GM20000 (cell line): ENCODE results near the gene MEIOSIN.
"Not testable (repeated sequence)": the region's sequence is repeated elsewhere in the genome, so short reads cannot be mapped to it uniquely, and the experiment has no call there.

Experiments used
- DNase-seq: peaks from one replicate; pipeline ENCODE4 v3.0.0; 2012; ENCODE audit warnings: low spot score
- TF ChIP-seq, protein P1 (sequence below): IDR thresholded peaks from 2 replicates; pipeline ENCODE4 v1.5.1; 2012; ENCODE audit warnings: mild to moderate bottlenecking, control low read depth; ENCODE audit errors: extremely low read depth, missing control alignments

The MEIOSIN gene

GRCh38 chr19:45792470-45793177 lies 59.4 kb downstream of the MEIOSIN start, which contains the start of gene DMWD:
Gene DMWD (minus strand): TSS chr19:45792845. CDS start chr19:45792756, 89 bp downstream.
- TF ChIP-seq, protein P1, sequence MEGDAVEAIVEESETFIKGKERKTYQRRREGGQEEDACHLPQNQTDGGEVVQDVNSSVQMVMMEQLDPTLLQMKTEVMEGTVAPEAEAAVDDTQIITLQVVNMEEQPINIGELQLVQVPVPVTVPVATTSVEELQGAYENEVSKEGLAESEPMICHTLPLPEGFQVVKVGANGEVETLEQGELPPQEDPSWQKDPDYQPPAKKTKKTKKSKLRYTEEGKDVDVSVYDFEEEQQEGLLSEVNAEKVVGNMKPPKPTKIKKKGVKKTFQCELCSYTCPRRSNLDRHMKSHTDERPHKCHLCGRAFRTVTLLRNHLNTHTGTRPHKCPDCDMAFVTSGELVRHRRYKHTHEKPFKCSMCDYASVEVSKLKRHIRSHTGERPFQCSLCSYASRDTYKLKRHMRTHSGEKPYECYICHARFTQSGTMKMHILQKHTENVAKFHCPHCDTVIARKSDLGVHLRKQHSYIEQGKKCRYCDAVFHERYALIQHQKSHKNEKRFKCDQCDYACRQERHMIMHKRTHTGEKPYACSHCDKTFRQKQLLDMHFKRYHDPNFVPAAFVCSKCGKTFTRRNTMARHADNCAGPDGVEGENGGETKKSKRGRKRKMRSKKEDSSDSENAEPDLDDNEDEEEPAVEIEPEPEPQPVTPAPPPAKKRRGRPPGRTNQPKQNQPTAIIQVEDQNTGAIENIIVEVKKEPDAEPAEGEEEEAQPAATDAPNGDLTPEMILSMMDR: no peak
- DNase-seq: peak; percentile 99

GRCh38 chr19:45793178-45793564 lies 59.9 kb downstream of the MEIOSIN start:
- TF ChIP-seq, protein P1: no peak
- DNase-seq: no peak

DNA sequence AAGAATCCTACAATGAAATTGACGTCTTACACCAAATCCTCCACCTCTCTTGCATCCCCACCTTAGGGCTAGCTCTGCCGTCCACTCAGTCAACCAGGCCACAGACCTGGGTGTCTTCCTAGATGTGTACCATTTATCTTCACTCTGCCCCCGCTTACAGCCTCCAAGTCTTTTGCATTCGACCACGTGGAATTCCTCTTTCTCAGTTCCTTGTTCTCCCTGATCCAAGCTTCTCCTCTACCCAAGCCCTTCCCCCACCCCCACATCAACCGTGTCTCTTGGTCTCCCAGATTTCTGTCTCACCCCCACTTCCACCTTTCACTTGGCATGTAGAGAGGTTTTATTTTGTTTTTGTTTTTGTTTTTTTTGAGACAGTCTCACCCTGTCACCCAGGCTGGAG lies 60.6 kb downstream of the MEIOSIN start:
- TF ChIP-seq, protein P1: no peak
- DNase-seq: no peak

DNA sequence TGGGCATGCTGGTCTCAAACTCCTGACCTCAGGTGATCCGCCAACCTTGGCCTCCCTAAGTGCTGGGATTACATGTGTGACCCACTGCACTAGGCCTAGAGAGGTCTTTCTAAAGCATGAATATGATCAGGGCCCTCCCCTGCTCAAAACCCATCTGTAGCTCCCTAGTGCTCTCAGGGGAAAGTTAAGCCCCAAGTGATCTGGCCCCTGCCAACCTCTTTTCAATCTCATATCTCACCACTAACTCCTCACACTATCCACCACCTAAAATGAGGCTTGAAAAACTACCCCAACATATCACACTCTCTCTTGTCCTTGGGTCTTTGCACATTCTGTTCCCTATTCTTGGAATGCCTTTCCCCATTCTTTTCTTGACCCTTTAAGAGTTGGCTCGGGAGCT lies 61.4 kb downstream of the MEIOSIN start:
- DNase-seq: no peak
- TF ChIP-seq, protein P1: no peak

DNA sequence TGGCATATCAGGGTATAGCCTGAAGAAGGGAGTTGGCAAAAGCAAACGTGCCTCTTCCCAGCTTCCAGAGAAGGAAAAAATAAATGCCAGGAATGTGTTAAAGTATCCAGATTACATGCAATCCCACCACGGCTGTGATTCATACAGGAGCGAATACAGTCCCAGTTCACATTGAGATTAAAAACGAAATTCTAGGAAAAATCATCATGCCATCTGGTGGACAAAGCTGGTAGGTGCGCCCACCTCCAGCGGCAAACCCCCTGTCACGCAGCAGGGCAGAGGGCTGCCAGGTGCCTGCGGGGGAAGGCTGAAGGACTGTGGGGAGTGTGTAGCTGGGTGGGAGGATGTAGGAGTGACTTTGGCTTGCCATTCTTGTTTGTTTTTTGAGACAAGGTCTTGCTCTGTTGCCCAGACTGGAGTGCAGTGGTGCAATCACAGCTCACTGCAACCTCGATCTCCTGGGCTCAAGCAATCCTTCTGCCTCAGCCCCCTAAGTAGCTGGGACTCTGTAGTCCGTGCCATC lies 65.8 kb downstream of the MEIOSIN start:
- TF ChIP-seq, protein P1: peak; percentile 90
- peak; percentile 78 for DNase-seq

DNA sequence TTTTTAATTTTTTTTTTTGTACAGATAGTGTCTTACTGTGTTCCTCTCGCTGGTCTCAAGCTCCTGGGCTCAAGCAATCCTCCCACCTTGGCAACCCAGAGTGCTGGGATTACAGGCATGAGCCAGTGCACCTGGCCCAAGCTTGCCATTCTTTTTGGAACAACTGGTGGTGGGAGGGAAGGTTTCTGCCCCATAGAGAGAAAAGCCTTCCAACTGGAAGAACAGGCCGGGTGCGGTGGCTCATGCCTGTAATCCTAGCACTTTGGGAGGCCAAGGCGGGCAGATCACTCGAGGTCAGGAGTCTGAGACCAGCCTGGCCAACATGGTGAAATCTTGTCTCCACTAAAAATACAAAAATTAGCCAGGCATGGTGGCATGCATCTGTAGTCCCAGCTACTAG lies 66.3 kb downstream of the MEIOSIN start:
- not testable (repeated sequence) for DNase-seq

DNA sequence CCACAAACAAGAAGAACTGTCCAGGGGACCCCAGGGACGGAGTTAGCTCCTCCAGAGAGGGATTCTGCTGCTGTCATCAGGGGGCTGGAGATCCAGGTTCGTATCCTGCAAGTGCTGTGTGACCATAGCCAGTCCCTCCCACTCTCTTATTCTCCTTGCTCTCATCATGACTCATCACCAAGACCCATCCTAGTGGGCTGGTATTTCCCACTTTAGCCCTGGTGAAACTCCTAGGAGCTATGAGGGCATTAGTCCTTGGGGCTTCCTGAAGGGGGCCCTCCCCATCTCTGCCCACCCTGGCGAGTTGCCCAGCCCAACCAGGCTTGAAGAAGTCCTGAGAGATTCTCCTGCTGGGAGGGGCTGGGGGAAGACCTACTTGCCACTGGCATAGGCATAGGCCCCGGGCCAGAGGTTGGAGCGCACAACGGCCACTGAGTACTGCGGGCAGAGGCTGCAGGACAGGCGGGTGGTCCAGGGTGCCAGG lies 66.9 kb downstream of the MEIOSIN start:
- DNase-seq: no peak
- TF ChIP-seq, protein P1: no peak
